CD4-positive, alpha-beta T cell treated with Interleukin-10 for 1 hour (primary cell): ENCODE results near the gene CREBBP.

Experiments
- DNase-seq: peaks from one replicate; pipeline ENCODE4 v3.0.0-alpha.2; 2020

Gene CREBBP

DNA sequence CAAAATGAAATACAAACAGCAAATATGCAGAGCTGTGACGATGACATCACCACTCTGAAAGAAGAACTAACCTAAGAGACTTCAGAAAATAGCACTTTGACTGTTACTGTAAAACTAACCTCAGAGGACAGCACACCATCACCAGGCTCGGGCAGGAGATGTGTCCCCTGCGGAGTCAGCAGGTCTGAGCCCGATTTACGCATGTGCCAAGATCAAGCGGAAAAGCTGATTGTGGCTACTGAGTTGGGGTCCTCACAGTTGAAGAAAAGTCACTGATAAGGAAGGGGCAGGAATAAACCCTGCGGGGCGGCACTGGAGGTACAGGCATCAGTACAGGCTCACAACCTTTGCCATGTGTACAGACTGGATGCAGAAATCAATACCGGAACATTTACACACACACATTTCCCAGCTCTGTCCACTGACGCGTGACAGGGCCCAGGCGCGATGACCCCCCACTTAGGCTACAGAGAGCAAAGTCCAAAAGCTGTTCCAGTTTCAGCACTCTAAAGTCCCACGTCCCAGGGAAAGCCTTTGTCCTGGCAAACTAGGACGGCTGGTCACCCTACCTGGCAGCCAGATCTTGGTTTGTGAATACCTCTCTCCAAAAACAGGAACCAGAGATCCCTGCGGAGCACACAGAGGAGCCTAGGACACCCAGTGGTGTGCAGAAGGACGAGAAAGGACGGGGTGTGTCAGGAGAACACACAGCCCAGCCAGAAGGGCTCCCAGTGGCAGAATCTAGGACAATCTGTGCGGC is 184.7 kb downstream of the CREBBP start:
- DNase-seq = no peak

DNA sequence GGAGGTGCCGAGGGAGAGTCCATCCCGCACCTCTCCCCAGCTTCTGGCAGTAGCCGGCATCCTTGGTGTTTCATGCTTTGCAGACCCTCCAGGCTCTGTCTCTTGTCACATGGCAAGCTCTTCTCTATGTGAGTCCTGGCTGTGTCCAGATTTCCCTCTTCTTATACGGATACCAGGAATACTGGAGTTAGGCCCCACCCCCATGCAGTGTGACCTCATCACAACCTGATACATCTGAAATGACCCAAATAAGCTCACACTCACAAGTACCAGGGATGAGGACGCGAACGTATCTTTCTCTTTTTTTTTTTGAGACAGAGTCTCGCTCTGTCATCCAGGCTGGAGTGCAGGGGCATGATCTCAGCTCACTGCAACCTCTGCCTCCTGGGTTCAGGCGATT is 186.5 kb downstream of the CREBBP start:
- no peak for DNase-seq

DNA sequence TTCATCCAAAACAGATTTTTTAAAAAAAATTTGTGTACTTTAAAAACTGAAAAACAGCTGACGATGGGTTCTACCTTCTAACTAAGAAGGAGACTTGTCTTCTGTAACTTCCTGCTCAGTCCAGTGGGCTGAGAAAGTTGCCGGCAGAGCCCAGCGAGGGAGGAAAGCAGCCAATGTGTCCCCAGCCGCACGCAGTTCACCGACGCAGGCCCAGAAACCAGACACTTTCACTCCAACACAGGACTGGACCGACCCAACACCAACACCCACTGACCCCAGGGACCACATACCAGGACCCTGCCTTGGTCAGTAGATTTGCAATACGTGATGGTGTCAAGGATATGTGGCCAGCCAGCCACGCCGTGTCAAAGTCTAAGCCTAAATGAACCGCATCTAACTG is 188.8 kb downstream of the CREBBP start:
- no peak for DNase-seq

DNA sequence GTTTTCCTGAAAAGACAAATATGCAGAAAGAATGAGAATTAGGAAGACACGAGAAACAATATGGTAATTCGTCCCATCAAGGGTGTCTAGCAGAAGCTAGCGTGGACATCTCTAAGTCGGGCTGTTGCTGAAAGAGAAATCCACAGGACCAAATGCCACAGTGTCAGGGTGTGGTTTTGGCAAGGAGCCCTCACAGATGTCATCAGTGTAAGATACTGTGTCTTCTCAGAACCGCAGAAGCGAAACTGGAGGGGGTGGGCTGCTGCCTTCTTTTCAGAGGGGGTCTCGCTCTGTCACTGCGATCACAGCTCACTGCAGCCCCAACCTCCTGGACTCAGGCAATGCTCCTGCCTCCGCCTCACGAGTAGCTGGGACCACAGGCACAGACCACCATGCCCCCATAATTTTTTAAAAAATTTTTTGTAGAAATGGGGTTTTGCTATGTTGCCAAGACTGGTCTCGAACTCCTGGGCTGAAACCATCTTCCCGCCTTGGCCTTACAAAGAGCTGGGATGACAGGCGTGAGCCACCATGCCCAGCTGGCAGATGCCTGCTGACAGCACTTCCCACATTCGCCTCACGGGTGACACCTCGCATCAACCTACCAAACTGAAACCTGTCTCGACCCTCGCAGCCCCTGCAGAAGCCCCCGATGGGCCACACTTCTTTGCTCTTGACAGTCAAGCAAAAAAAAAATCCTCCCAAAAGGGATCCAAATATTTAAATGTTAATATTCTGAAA is 189.4 kb downstream of the CREBBP start:
- no peak for DNase-seq

DNA sequence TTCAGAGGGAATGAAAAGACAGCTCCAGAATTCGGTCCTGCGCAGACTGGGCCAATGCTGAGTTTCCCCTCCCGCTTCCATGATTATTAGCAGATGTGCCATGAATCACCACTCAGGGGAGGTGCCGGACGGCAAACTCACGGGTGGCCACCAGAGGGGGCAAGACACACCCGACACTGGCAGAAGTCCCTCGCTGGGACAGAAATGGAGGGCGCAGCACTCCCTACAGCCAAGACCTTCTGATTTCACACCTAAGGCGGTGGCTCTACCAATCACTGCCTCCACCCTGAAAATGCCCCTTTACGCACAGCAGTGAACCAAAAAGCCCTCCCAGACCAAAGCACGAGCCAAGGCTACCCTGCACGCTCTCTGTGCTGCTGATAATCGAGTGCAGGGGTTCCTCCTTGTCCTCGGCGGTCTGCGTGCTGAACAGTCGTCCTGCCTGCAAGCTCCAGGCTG is 190.0 kb downstream of the CREBBP start:
- DNase-seq = peak; percentile 86

DNA sequence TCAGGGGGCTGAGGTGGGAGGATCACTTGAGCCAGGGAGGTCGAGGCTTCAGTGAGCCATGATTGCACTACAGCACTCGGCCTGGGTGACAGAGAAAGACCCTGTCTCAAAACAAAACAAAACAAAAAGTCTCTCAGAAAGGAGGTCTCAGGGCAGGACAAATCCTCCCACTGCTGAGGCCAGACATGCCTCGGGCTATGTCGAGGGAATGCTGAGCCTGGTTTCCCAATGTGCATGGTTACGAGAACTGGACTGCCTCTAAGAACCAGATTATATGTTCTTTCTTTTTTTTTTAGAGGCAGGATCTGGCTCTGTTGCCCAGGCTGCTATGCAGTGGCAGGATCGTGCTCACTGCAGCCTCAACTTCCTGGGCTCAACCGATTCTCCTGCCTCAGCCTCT is 190.8 kb downstream of the CREBBP start:
- no peak for DNase-seq

DNA sequence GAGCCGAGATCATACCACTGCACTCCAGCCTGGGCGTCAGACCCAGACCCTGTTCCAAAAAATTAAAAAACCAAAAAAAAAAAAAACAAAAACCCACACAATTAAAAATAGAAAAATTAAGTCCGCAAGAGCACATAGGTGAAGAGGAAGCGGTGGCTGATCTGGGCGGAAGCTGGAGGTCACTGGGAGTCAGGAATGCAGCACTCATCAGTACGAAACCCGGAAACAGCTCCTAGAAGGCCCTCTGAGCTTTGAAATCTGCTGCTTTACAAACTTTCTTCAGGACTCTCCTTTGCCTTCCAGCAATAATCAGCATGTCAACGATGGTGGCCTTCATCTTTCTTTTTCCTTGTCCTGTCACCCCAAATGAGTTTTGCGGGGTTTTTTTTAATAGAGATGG is 192.7 kb downstream of the CREBBP start:
- DNase-seq = no peak

DNA sequence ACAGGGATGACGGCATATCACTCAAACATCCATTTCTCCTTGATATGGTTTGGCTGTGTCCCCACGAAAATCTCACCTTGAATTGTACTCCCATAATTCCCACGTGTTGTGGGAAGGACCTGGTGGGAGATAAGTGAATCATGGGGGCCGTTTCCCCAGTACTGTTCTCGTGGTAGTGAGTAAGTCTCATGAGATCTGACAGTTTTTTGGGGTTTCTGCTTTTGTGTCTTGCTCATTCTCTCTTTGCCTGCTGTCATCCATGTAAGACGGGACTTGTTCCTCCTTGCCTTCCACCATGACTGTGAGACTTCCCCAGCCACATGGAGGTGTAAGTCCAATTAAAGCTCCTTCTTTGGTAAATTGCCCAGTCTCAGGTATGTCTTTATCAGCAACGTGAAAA is 193.5 kb downstream of the CREBBP start:
- no peak for DNase-seq

DNA sequence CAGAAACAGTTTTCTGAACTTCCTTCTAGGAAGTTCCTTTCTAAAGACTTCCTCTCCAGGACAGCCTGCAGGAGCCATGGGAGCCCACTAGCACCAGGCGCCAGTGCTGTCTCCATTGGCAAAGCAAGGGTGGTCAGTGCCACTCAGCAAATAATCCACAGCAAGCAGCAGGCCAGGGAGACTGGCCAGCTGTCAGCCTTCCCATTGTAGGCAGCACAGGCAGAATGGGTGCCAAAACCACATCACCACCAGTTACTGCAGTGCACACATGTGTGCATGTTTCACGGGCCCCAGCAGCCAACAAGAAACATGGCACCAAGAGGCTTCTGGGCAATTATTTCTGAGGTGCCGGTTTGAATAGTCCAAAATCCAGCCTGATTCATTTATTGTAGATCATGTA is 199.3 kb downstream of the CREBBP start:
- DNase-seq = no peak

DNA sequence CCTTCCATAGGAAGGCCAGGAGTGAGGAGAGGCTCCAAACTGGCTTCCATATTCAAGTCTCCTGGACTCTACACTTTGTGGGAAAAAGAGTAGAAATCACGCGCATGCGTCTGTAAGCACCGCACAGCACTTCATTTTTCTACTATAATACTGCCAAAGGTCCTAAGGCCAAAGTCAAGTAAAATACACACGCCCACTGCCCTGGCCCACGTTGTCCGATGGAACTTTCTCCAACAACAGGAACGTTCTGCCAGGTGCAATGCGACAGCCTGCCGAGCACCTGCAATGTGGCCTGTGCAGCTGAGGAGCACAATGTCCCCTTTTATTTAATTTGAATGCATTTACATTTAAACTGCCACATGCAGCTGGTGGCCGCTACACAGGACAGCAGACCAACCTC is 202.5 kb downstream of the CREBBP start:
- DNase-seq = no peak

DNA sequence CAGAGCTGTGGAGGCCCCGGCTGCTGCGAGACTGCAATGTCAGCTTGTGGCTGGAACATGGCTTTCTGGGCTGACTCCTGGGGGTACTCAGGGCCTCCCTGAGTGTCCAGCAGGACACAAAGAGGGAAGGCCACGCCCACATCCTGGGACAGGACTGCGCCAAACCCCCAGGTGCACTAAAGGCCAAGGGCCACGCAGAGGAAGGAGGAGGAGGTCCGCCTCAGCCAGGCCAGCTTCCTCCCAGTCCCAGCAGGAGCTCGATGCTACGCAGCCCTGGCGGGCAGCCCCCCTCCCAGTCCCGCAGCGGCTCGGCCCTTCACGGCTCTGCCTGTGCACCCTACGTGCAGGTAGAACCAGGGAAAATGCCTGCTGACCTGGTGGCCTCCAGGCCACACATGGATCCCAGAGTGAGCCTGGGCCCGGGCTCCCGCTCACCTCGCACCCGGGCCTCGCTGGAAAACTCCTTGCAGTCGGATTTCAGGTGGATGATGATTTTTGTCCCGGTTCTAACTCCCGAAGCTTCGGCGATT is 204.8 kb downstream of the CREBBP start:
- no peak for DNase-seq
